A673 (cell line): ENCODE measurements around the gene TBC1D9B. TPM values are rescaled to one million over a fixed set of nuclear protein-coding genes. Genes with fewer than 3 reads are reported as not detected.

Experiments used
- BruUV-seq: library from RNA; stranded (reverse); fragments of 400-500 nt; replicated peaks from 2 replicates; lab custom pipeline; 2021; lab: Mats Ljungman, UMichigan
- CTCF ChIA-PET: fragments of 300-600 bp; sonication (Branson Sonifier 250); formaldehyde crosslinking; loops from one replicate; lab custom pipeline; 2022; ENCODE audit warnings: antibody characterized with exemption; lab: Charles Lee
- POLR2A ChIA-PET: fragments of 300-600 bp; sonication (Branson Sonifier 250); formaldehyde crosslinking; loops from one replicate; lab custom pipeline; 2022; ENCODE audit warnings: antibody characterized with exemption; ENCODE audit not compliant: low non-redundant PET; lab: Charles Lee
- DNase-seq: peaks from one replicate; pipeline ENCODE4 v3.0.0-alpha.2; 2015; ENCODE audit warnings: low spot score
- H3K27ac ChIP-seq: fragments of 200-600 bp; sonication (generic); 2 replicates; pipeline ENCODE4 v1.5.1; 2016; ENCODE audit warnings: mixed run types, low read depth, mild to moderate bottlenecking, mixed read lengths, antibody characterized with exemption, low read length; ENCODE audit not compliant: poor library complexity, severe bottlenecking
- H3K27me3 ChIP-seq: fragments of 200-600 bp; sonication (generic); replicated peaks from 2 replicates; pipeline ENCODE4 v1.6.1; 2017; ENCODE audit warnings: mixed run types, low read depth, mild to moderate bottlenecking, mixed read lengths, antibody characterized with exemption, low read length; ENCODE audit not compliant: insufficient read depth, poor library complexity
- H3K36me3 ChIP-seq: fragments of 200-600 bp; sonication (generic); 2 replicates; pipeline ENCODE4 v1.6.1; 2016; ENCODE audit warnings: mixed run types, mild to moderate bottlenecking, mixed read lengths, antibody characterized with exemption, low read length; ENCODE audit not compliant: insufficient read depth, poor library complexity, severe bottlenecking
- H3K4me1 ChIP-seq: fragments of 200-600 bp; sonication (generic); 2 replicates; pipeline ENCODE4 v1.6.1; 2017; ENCODE audit warnings: mixed run types, mild to moderate bottlenecking, mixed read lengths, antibody characterized with exemption, low read length; ENCODE audit not compliant: insufficient read depth, poor library complexity, severe bottlenecking
- H3K4me3 ChIP-seq: fragments of 200-600 bp; sonication (generic); 2 replicates; pipeline ENCODE4 v1.5.1; 2016; ENCODE audit warnings: low read depth, mixed run types, mild to moderate bottlenecking, mixed read lengths, low read length; ENCODE audit not compliant: poor library complexity, severe bottlenecking
- H3K9me3 ChIP-seq: fragments of 200-600 bp; sonication (generic); 2 replicates; pipeline ENCODE4 v1.6.1; 2016; ENCODE audit warnings: mixed run types, low read depth, mild to moderate bottlenecking, mixed read lengths, antibody characterized with exemption, low read length; ENCODE audit not compliant: poor library complexity, severe bottlenecking
- EZH2 ChIP-seq: fragments of 200-600 bp; sonication (generic); IDR thresholded peaks from 2 replicates; pipeline ENCODE4 v1.6.1; 2017; ENCODE audit warnings: borderline replicate concordance, low read depth, mild to moderate bottlenecking, mixed read lengths, antibody characterized with exemption, low read length; ENCODE audit not compliant: poor library complexity, severe bottlenecking
- intact Hi-C: fragments of 100-400 bp; cut with micrococcal nuclease; formaldehyde crosslinking; loops from one replicate; pipeline ENCODE4 v1.10.0; 2022; ENCODE audit not compliant: unreplicated experiment
- total RNA-seq: library from RNA; stranded (reverse); gene quantifications from 2 replicates; pipeline ENCODE4 v1.2.3, GENCODE V29; 2021
- TF ChIP-seq, protein P1 (sequence below): fragments of 300-800, 200-600 bp; sonication (generic); conservative IDR thresholded peaks from 2 replicates; pipeline ENCODE4 v1.5.1; 2017; ENCODE audit warnings: low read depth, mild to moderate bottlenecking, antibody characterized with exemption, low read length, moderate library complexity, mixed read lengths

Gene TBC1D9B
- total RNA-seq, 1 experiment from 2014 or later = 68.2 TPM

DNA sequence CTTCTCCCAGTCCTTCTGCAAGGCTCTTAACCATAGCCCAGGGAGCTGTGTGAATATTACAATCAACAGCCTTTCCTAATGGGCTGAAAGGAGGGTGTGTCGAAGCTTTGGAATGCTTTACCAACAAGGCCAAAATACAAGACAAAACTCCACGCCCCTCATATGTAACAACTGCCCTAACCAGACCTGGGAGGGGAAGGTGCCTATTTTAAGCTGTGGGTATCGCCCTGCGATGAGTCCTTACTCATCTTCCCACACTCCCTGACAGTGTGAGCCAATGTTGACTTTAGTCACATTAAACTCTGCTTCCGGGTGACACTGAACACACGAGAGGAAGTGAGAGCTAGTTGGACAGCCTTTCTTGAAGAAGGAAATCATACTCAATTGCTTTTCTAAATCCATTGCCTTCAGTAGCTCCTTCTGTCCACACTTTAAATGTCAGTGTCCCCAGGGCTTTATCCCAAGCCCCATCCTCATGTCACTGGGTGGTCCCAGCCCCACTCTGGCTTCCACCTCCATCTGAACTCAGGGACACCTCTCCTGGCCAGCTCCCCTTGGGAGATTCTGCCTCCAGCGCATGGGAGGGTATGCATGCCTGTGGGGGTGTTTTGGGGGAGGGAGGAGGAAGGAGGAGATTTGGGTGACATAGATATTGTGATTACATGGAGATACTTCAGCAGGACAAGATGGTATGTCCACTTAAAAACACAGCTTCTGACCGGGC lies 6.5 kb upstream of the TBC1D9B start:
- Histone ChIP-seq H3K27me3 (no peaks in the 10 kb centered on the region), H3K9me3 (no peaks in the 10 kb centered on the region), H3K36me3 (no peaks in the 10 kb centered on the region), H3K4me3 (no peak overlapping the region), H3K27ac (no peak overlapping the region), H3K4me1 (no peaks in the 10 kb centered on the region)
- intact Hi-C loops = no loop called here
- no TSS peak for BruUV-seq
- no peak for TF ChIP-seq EZH2
- TF ChIP-seq, protein P1, sequence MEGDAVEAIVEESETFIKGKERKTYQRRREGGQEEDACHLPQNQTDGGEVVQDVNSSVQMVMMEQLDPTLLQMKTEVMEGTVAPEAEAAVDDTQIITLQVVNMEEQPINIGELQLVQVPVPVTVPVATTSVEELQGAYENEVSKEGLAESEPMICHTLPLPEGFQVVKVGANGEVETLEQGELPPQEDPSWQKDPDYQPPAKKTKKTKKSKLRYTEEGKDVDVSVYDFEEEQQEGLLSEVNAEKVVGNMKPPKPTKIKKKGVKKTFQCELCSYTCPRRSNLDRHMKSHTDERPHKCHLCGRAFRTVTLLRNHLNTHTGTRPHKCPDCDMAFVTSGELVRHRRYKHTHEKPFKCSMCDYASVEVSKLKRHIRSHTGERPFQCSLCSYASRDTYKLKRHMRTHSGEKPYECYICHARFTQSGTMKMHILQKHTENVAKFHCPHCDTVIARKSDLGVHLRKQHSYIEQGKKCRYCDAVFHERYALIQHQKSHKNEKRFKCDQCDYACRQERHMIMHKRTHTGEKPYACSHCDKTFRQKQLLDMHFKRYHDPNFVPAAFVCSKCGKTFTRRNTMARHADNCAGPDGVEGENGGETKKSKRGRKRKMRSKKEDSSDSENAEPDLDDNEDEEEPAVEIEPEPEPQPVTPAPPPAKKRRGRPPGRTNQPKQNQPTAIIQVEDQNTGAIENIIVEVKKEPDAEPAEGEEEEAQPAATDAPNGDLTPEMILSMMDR = no peak
- no peak for DNase-seq
- ChIA-PET POLR2A (interaction anchor here (0.5 kb wide), 1 partner anchor 72 kb away, joined by 5 read pairs; no protein-coding TSS in a partner anchor), CTCF (no interaction called here)

DNA sequence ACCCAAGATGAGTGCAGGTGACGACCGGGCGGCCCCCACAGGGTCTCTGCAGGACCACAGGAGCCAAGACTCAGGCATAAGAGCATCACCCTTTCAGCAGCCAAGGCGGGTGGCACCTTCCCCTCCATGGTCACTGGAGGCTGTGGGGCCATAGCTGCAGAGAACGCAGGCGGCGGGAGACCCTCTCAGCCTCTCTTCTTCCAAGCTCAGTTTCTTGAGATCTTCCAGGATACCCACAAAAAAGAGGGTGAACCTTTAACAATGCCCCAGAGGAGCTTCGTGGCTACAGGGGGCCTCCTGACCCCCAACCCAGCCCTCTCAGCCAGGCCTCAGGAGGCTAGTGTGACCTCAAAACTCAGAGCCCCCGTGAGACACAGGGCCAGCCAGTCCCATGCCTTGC lies 5.8 kb upstream of the TBC1D9B start:
- Histone ChIP-seq H3K9me3 (no peaks in the 10 kb centered on the region), H3K4me3 (no peak overlapping the region), H3K4me1 (no peaks in the 10 kb centered on the region), H3K27ac (no peak overlapping the region), H3K27me3 (no peaks in the 10 kb centered on the region), H3K36me3 (no peaks in the 10 kb centered on the region)
- TF ChIP-seq, protein P1 = no peak
- no peak for TF ChIP-seq EZH2
- ChIA-PET CTCF (no interaction called here), POLR2A (no interaction called here)
- intact Hi-C loops = no loop called here
- no peak for DNase-seq
- no TSS peak for BruUV-seq

DNA sequence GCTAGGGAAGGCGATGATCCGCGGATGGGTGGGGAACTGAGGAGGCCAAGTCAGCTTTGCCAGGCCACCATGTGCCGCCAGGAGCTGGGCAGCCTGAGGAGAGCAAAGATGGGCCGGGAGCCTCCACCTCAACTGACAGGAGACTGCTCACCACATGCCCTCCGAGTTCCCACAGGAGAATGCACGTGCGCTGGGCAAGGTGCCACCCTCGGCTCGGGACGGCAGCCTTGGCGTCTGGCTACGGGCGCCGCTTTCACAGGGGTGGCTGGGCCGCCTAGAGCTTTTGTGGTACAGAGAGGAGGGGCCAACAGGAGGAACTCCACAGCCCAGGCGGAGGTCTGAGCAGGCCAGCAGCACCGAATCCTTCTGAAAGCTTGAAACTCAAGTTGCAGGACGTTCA lies 5.3 kb upstream of the TBC1D9B start:
- no peak for DNase-seq
- POLR2A ChIA-PET = no interaction called here
- Histone ChIP-seq H3K4me3 (no peak overlapping the region), H3K27ac (no peak overlapping the region), H3K36me3 (no peaks in the 10 kb centered on the region), H3K4me1 (no peaks in the 10 kb centered on the region), H3K9me3 (no peaks in the 10 kb centered on the region), H3K27me3 (no peaks in the 10 kb centered on the region)
- TF ChIP-seq EZH2 = no peak
- TF ChIP-seq, protein P1 = no peak
- intact Hi-C loops = no loop called here
- CTCF ChIA-PET = no interaction called here
- no TSS peak for BruUV-seq
